GM15510 (cell line): Measurements from ENCODE around the gene FJX1.

Experiments used
- POLR2A ChIP-seq: IDR thresholded peaks from 3 replicates; pipeline ENCODE4 v1.6.1; 2011; ENCODE audit warnings: borderline replicate concordance; ENCODE audit not compliant: insufficient read length; ENCODE audit errors: extremely low read depth

The FJX1 gene

GRCh38 chr11:35617687-35618496, at the start of gene FJX1:
TSS of gene FJX1 (plus strand) at chr11:35618460. CDS start at chr11:35618637, 177 bp downstream.
- no peak for TF ChIP-seq POLR2A

GRCh38 chr11:35571696-35572095, 46.6 kb upstream of the FJX1 start:
- no peak for TF ChIP-seq POLR2A

- no peak for TF ChIP-seq POLR2A
These were observed 38.5 kb upstream of the FJX1 start for GRCh38 chr11:35579557-35580396.

GRCh38 chr11:35580397-35580781, 37.9 kb upstream of the FJX1 start:
- TF ChIP-seq POLR2A = no peak

GRCh38 chr11:35582033-35582432, 36.2 kb upstream of the FJX1 start:
- TF ChIP-seq POLR2A = no peak

- no peak for TF ChIP-seq POLR2A
These were observed 35.1 kb upstream of the FJX1 start for GRCh38 chr11:35583126-35583525.

GRCh38 chr11:35583843-35584242, 34.4 kb upstream of the FJX1 start:
- no peak for TF ChIP-seq POLR2A

GRCh38 chr11:35584321-35584720, 33.9 kb upstream of the FJX1 start:
- TF ChIP-seq POLR2A = no peak

- TF ChIP-seq POLR2A = no peak
These were observed 32.8 kb upstream of the FJX1 start for GRCh38 chr11:35585416-35585815.

GRCh38 chr11:35586222-35586621, 32.0 kb upstream of the FJX1 start:
- TF ChIP-seq POLR2A = no peak

- no peak for TF ChIP-seq POLR2A
These were observed 30.3 kb upstream of the FJX1 start for GRCh38 chr11:35587972-35588371.

GRCh38 chr11:35588627-35589026, 29.6 kb upstream of the FJX1 start:
- no peak for TF ChIP-seq POLR2A

GRCh38 chr11:35589281-35589680, 29.0 kb upstream of the FJX1 start:
- TF ChIP-seq POLR2A = no peak

- TF ChIP-seq POLR2A = no peak
These were observed 27.8 kb upstream of the FJX1 start for GRCh38 chr11:35590412-35590811.

- no peak for TF ChIP-seq POLR2A
These were observed 25.1 kb upstream of the FJX1 start for GRCh38 chr11:35593143-35593542.

- TF ChIP-seq POLR2A = no peak
These were observed 23.6 kb upstream of the FJX1 start for GRCh38 chr11:35594680-35595079.
